GM10266 (cell line): ENCODE results near the gene TCERG1L.

Source experiments
- DNase-seq: peaks from one replicate; pipeline ENCODE4 v3.0.0; 2012; ENCODE audit errors: extremely low spot score
- TF ChIP-seq, protein P1 (sequence below): IDR thresholded peaks from 2 replicates; pipeline ENCODE4 v1.5.1; 2012; ENCODE audit warnings: mild to moderate bottlenecking, low read depth; ENCODE audit not compliant: control insufficient read depth, insufficient read depth; ENCODE audit errors: missing control alignments

TCERG1L gene

DNA sequence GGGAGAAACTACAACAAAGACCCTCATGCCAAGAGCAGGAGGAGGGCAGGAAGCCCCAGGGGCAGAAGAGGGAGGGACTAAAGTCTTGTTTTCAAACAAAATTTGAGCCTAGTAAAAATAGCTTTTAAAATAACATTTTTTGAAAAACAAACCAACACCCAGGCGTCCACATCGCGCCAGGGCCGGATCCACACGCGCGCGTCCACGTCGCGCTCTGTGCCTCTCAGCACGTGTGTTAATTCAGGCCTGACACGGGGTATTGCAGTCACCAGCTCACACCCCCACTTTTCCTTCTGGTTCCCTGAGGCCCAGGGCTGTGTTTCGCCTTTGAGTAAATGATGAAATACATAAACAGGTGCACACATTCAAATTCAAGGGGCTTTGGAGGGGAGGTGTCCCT lies 196.2 kb downstream of the TCERG1L start:
- TF ChIP-seq, protein P1, sequence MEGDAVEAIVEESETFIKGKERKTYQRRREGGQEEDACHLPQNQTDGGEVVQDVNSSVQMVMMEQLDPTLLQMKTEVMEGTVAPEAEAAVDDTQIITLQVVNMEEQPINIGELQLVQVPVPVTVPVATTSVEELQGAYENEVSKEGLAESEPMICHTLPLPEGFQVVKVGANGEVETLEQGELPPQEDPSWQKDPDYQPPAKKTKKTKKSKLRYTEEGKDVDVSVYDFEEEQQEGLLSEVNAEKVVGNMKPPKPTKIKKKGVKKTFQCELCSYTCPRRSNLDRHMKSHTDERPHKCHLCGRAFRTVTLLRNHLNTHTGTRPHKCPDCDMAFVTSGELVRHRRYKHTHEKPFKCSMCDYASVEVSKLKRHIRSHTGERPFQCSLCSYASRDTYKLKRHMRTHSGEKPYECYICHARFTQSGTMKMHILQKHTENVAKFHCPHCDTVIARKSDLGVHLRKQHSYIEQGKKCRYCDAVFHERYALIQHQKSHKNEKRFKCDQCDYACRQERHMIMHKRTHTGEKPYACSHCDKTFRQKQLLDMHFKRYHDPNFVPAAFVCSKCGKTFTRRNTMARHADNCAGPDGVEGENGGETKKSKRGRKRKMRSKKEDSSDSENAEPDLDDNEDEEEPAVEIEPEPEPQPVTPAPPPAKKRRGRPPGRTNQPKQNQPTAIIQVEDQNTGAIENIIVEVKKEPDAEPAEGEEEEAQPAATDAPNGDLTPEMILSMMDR: no peak
- DNase-seq: no peak

DNA sequence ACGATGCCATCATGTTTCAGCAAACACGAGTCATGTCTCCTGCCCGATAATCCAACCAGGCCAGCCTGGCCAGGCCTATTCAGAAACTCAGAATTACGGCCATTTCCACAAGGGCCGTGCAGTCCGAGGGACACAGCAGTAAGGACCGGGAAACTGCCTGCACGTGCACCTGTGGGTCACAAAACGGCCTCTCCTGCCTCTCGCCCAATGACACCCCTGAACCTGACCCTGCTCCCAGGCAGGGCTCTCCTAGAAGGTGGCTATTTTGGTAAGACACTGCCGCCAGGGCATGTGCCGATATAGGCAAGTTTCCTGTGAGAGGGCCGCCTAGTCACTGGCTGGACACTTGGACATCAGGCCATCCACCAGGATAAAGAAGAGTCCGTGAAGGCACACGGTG lies 196.7 kb downstream of the TCERG1L start:
- DNase-seq: no peak
- TF ChIP-seq, protein P1: no peak

DNA sequence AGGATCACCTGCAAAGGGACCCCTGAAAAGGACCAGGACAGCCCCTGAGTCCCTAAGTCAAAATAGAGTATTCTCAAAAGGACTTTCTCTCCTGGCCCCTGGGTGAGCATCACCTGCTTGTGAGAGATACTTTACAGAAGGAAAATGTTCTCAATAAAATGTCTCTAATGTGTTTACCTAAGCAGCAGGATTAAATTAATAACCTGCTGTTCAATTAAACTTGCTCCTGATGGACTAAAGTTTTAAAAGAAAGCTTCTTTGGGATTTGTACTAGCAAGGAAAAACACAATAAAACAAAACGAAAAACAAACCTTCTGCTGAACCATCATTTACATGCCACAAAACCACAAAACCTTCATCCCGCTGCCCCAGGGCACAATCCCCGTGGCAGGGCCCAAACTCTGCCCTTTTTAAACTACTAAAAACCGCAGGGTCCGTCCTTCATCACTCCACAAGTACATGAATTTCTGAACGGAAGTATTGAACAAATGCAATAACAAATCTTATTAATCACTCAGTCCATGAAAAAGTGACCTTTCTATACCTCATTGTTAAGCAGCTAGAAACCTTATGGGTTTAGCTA lies 197.7 kb downstream of the TCERG1L start:
- TF ChIP-seq, protein P1: no peak
- DNase-seq: no peak

DNA sequence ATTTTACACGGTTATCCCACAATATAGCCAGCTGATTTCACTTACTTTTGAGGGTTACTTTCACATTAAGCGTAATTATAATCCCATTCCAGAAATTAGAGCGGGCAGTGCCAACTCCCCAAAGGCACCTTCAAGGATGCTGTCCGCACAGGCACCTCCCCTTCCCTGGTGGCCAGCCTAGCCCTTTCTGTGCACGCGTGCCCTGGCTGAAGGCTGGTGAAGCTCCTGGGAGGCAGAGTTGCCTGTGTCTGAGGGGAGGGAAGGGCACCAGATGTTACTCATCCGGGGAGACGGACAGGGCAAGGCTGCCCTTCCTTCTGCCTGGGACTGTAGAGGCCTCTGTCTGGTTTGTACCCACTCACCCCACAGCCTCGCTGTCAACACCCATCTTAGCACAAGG lies 198.4 kb downstream of the TCERG1L start:
- TF ChIP-seq, protein P1: no peak
- no peak for DNase-seq

DNA sequence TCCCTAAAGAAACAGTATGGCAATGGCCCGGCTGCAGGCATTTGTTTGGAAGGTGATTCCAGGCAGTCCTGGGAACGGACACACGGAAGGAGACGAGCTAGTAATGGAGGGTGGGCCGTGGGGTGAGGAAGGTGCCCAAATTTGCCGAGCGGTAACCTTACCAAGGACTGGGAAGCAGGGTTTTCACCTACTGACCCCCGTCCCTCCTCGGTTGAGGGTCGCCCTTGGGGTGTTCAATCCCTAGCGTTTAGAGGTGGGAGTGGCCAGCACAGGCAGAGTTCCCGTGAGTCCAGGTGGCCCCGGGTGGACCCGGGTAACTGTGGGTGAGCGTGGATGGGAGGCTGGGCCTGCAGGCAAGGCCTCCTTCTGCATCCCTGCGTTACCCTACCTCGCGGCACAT lies 198.8 kb downstream of the TCERG1L start:
- no peak for DNase-seq
- TF ChIP-seq, protein P1: no peak

DNA sequence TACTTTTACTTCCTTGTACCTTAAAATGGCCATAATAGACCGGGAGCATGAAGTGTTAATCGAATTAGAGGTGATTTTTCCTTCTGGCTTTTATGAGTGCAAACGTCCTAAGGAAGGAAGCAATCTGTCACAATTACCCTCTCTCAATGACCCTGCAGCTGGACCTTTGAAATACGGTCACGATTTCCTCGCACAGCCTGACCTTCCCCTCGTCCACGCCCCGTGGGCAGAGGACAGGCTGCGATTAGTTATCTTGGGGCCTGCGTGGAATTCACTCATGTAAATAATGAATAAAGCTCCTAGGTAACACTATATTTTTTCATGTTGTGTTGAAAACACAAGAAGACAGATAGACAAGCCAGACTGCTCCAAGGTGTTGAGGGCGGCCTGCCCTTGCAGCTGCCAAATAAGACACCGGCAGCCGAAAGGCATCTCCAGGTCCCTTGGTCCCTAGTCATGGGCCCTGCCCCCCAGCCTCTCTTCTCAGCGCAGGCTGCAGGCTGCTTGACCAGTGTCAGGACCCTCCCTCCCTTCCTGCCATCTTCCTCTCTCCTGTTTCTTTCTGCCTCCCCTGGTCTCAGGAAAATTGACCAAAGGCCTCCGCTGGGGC lies 199.9 kb downstream of the TCERG1L start:
- TF ChIP-seq, protein P1: no peak
- no peak for DNase-seq

DNA sequence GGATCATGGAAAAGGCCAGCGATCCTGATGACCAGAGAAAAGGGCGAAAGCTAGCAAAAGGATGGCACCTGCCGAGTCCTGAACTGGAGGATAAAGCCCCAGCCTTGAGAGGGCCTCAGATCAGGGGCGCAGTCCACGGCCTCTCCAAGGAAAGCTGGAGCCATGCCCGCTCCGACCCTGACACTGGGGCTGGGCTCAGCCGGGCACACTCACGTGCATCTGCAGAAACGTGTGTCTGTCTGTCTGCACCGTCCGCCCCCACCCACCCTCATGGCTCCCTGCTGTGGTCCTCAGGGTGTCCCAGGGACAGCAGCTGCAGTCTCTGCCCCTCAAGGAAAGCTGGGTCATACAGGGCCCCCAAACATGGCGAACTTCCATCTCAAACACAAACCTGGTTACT lies 200.5 kb downstream of the TCERG1L start:
- no peak for DNase-seq
- TF ChIP-seq, protein P1: no peak
